ENCODE results near the gene ATP6V0A1.
A peak's percentile ranks its signal among the peaks of the same experiment; 100 is the strongest.
"Not testable (repeated sequence)": the region's sequence is repeated elsewhere in the genome, so short reads cannot be mapped to it uniquely, and the experiment has no call there.

Gene ATP6V0A1

GRCh38 chr17:42555961-42556617, 97.4 kb downstream of the ATP6V0A1 start:
- not testable (repeated sequence) for DNase-seq (ENCODE audit: low read depth in 3 of 3, low spot score in 1 of 3)

GRCh38 chr17:42559075-42559474, 100.4 kb downstream of the ATP6V0A1 start:
- DNase-seq (ENCODE audit: low read depth in 3 of 3, low spot score in 1 of 3): no peak

DNA sequence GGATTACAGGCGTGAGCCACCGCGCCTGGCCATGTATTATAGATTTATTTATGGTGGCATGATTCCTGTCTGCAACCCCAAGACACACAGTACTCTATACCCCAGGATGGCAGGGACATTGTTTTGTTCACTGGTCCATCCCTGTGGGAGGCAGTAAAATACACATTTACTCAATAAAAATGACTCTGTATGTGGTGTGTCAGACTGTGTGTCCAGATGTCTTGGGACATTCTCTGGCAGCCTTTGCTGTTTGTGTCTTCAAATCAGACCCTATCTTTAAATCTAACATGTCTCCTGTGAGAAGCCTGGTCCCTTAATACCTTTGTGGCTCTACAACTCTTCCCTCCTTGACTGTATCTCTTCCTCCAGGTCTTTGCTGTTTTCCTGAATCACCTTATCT, 101.6 kb downstream of the ATP6V0A1 start:
- DNase-seq (ENCODE audit: low read depth in 3 of 3, low spot score in 1 of 3): no peak

DNA sequence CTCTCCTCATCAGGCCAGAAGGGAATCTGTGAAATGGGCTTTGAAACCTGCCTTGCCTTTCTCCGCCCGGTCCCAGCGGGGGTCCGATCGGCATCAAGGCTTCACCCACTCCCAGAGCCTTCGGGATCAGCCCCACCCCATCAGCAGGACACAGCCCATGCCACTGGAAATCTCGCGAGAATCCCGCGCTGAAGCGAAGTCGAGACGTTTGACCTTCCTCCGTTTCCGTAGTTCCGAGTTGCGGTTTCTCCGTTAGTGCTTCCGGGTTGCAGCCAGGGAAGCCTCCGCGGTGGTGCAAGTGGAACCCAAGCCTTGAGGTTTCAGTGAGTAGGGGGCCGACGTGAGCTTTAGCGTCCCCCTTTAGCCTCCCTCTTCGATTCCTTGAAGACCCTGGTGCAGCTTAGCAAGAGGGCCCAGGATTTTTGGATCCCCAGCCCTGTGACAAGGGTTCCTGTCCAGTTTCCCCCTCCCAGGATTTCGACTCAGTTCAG, 103.3 kb downstream of the ATP6V0A1 start, which contains the start of gene COASY:
COASY (plus strand) TSS at position 252 of the 491 bp plus-strand sequence. CDS start 475 bp downstream, outside the sequence.
- DNase-seq (ENCODE audit: low read depth in 3 of 3, low spot score in 1 of 3): peak; percentile 70 to 82 (median 79)

- DNase-seq (ENCODE audit: low read depth in 3 of 3, low spot score in 1 of 3): no peak
Observed at GRCh38 chr17:42562388-42563142, 103.9 kb downstream of the ATP6V0A1 start.

- DNase-seq (ENCODE audit: low read depth in 3 of 3, low spot score in 1 of 3): no peak
Observed at GRCh38 chr17:42563143-42563509, 104.4 kb downstream of the ATP6V0A1 start.

DNA sequence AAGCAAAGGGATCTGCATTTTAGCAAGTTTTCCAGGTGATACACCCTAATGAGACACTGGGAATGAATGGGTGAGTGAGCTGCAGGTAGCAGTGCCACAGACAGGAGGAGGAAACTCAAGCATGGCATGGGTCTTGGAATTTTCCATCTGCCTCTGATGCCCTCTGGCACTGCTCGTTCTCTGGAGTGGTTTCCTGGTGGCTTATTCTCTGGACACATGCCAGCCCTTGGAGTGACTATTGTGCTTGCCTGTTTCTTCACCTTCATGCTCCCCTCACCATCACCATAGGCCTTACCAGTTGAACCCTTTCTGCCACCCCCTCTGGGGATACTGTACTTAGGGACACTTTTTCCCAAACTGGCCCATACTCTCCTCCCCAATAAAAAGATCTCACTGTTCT, 104.9 kb downstream of the ATP6V0A1 start:
- no peak for DNase-seq (ENCODE audit: low read depth in 3 of 3, low spot score in 1 of 3)

GRCh38 chr17:42563950-42564349, 105.3 kb downstream of the ATP6V0A1 start:
- DNase-seq (ENCODE audit: low read depth in 3 of 3, low spot score in 1 of 3): no peak

DNA sequence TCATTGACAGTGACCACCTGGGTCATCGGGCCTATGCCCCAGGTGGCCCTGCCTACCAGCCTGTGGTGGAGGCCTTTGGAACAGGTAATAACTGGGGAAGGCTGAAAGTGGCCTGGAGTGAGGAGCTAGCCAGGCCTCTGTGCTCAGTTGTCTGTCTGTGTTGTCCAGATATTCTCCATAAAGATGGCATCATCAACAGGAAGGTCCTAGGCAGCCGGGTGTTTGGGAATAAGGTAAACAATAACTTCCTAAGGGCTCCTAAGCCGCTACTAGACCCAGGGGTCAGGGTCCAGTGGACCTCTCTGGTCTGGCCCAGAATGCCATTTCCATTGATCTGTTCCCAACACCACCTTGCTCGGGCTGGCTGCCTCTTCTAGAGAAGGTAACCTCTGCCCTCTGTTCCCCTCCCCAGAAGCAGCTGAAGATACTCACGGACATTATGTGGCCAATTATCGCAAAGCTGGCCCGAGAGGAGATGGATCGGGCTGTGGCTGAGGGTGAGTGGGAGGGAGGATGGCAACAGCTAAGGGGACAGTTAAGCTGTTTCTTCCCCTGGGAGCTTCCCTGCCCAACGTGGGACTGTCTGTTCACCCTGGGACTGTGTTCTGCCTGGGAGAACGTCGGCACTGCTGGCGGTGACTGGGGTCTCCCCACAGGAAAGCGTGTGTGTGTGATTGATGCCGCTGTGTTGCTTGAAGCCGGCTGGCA, 106.3 kb downstream of the ATP6V0A1 start:
- no peak for DNase-seq (ENCODE audit: low read depth in 3 of 3, low spot score in 1 of 3)

GRCh38 chr17:42565523-42566214, 107.0 kb downstream of the ATP6V0A1 start:
- no peak for DNase-seq (ENCODE audit: low read depth in 3 of 3, low spot score in 1 of 3)

DNA sequence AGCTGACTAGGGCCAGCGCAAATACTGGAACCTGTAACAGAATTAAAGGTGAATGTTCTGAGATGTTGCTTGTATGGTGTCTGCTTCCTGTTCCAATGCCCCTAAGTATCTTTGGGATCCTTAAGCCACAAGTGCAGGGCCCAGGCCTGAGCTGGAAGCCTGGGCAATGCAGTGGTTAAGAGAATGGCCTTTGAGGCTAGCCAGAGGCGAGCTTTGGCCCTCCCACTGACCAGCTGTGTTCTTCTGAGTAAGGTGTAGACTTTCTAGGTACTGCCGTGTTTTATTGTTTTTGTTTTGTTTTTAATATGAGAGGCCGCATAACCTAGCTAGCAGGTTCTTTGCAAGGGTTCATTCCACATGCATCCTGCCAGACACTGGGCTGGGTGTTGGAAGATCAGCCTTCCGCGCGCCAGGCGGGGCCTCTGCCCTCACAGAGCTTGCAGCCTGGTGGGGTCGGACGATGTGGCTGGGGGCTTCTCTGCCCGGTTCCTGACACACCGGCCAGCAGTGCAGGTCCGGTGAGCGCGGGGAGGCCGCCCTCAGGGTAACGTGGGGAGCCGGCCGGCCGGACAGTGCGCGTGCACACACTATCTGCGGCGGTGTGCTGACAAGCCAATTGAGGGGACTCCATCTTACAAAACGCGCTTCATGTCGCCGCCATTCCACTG, 107.7 kb downstream of the ATP6V0A1 start:
- no peak for DNase-seq (ENCODE audit: low read depth in 3 of 3, low spot score in 1 of 3)

DNA sequence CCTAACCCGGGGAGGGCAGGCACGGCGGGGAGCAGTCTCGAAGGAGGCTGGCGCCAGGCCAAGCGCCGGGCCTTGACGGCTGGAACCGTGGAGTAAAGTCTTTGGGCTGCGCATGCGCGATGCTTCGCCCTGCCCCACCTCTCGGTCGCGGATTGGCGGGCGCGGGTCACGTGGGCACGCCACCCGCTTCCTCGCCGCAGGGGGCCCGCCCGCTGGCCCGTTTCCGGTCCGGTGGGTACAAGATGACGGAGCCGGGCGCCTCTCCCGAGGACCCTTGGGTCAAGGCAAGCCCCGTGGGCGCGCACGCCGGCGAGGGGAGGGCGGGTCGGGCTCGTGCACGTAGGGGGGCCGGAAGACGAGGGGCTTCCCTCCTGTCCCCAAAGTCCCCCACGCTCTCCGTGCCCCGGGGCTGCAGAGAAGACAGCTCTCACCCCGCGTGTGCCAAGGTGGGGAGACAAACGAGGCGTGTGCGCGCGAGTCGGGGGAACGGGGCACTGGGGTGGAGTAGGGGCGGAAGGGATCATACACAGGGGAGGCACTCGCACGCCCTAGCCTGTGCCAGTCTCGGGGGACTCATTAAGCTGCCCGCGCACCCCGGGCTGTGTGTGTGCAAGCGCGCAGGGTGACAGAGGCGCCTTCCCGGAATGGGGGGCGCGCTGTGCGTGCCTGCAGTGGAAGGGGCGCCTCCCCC, 108.3 kb downstream of the ATP6V0A1 start, which contains the start of gene MLX:
MLX (plus strand) TSS at position 218 of the 691 bp plus-strand sequence; CDS start at position 243, 25 bp downstream.
- DNase-seq (ENCODE audit: low read depth in 3 of 3, low spot score in 1 of 3): peak; percentile 80 to 91 (median 85)

DNA sequence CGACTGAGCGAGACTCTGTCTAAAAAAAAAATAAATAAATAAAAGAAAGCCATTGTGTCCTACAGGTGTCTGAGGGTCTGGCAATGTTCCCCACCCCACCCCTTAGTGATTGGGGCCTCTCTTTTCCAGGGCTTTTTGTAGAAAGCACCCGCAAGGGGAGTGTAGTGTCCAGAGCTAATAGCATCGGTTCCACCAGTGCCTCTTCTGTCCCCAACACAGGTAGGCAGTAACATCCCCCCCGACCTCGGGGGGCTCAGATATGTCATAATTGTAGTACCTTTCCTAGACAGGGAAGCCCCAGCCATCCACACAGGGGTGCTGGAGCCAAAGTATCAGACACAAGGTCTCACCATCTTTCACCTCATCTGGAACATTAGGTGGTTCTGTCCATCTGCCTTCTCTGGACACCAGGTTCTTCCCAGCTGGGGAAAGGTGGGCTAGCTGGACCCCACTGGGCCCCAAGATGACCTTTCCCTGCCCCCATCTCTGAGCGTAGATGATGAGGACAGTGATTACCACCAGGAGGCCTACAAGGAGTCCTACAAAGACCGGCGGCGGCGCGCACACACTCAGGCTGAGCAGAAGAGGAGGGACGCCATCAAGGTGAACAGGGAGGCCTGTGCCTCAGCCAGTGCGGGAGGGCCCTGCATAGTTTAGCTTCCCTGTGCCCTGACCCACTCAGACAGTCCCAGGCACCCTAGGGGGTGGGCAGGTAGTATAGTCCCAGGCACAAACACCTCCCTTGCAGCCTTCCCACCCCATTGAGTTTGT, 109.8 kb downstream of the ATP6V0A1 start:
- DNase-seq (ENCODE audit: low read depth in 3 of 3, low spot score in 1 of 3): no peak

DNA sequence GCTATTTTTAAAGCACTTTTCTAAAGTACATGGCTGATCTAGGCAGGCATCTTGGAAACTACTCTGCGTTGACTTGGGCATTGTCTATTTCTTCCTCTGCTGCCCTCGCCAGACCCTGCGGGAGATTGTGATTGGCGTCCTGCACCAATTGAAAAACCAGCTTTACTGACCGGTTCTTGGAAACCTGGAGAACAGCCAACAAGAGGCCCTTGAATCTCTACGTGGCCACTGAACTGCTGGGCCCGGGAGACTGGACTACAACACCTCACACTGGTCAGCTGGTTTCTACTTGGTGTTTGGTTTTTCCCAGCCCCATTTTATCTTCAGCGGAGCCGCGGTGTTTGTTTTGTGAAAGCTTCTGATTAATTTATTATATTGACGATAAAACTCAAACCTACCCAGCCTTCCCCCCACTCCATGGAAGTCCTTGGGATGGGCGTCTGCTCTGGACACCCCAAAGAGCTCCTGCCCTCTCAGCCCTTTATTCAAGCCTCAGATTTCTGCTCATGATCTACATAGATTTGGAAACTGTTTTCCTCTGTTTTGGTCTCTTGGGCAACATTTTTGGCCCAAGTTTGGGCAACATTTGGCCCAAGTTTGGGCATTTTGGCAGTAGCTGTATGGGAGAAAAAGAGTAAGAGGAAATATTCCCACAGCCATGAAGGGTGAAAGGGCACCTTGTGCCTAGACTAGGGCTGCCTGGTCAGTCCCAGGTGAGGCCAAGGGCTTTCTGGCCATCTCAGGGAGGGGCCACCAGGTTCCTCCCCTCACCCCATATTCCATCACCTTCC, 113.0 kb downstream of the ATP6V0A1 start:
- DNase-seq (ENCODE audit: low read depth in 3 of 3, low spot score in 1 of 3): no peak
